RWPE2 (cell line): ENCODE data around the gene SWI5.

Experiments used
- ATAC-seq: fragments of 200-7000 bp; cut with Tn5 transposase; 3 replicates; pipeline ENCODE4 v1.9.1; 2021; ENCODE audit warnings: low read depth
- DNase-seq: peaks from one replicate; pipeline ENCODE4 v3.0.0-alpha.2; 2020; ENCODE audit warnings: low spot score
- H3K27ac ChIP-seq: fragments of 450-650 bp; 2 replicates; pipeline ENCODE4 v1.5.1; 2017; ENCODE audit warnings: mild to moderate bottlenecking; ENCODE audit not compliant: poor library complexity, severe bottlenecking
- H3K27me3 ChIP-seq: fragments of 250-450 bp; sonication (Bioruptor Pico); 2 replicates; pipeline ENCODE4 v1.5.1; 2021; ENCODE audit warnings: mild to moderate bottlenecking, moderate library complexity; ENCODE audit not compliant: insufficient read depth, poor library complexity, severe bottlenecking
- H3K36me3 ChIP-seq: fragments of 250-450 bp; sonication (Bioruptor Pico); 2 replicates; pipeline ENCODE4 v1.5.1; 2020; ENCODE audit warnings: low read depth, mild to moderate bottlenecking, moderate library complexity
- H3K4me1 ChIP-seq: fragments of 250-450 bp; sonication (Bioruptor Pico); 2 replicates; pipeline ENCODE4 v1.5.1; 2021; ENCODE audit warnings: mild to moderate bottlenecking, moderate library complexity; ENCODE audit not compliant: insufficient read depth, poor library complexity, severe bottlenecking
- H3K4me3 ChIP-seq: fragments of 250-450 bp; sonication (Bioruptor Pico); 2 replicates; pipeline ENCODE4 v1.5.1; 2021; ENCODE audit warnings: mild to moderate bottlenecking, moderate library complexity; ENCODE audit not compliant: severe bottlenecking
- H3K9me3 ChIP-seq: fragments of 250-450 bp; sonication (Bioruptor Pico); 2 replicates; pipeline ENCODE4 v1.5.1; 2021; ENCODE audit warnings: mild to moderate bottlenecking, moderate library complexity; ENCODE audit not compliant: severe bottlenecking
- TF ChIP-seq, protein P1 (sequence below): fragments of 450-650 bp; IDR thresholded peaks from one replicate; pipeline ENCODE4 v1.5.1; 2017; ENCODE audit warnings: mild to moderate bottlenecking, moderate library complexity; ENCODE audit not compliant: poor library complexity, severe bottlenecking

SWI5 gene

DNA sequence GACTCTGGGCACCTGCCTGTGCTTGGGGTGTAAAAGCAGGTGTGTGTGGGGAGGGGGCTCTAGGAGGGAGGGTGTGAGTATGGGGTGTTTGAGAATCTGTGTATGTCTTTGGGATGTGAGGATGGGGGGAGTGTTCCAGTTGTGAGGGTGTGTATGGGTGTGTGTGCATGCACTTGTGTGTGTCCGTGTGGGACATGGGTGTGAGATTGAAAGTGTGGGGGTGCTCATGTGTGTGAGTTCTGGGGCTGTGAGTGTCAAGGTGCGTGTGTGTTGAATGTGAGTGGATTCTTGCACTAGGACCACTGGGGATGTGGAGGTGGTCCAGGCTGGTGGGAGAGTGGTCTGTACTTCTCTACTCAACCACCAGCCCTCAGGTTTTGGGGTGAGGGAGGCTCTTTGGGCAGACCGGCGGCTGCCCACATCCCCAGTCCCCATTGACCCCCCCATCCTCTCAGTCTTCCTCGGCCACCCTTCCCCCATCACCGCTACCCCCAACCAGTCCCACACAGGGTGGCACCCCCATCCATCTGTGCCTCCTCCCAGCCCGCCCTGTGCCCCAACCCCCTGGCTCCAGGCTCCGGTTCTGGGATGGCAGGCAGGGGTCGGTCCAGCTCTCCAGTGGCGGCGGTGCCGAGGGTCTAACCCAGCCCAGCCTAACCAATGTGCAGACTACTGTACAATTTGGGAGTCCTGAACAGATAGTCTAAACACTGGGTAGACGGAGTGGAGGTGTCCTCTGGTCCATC lies 31.8 kb upstream of the SWI5 start:
- no peak overlapping the region for H3K4me3 ChIP-seq
- H3K36me3 ChIP-seq, result no peaks in the 10 kb centered on the region
- TF ChIP-seq, protein P1, sequence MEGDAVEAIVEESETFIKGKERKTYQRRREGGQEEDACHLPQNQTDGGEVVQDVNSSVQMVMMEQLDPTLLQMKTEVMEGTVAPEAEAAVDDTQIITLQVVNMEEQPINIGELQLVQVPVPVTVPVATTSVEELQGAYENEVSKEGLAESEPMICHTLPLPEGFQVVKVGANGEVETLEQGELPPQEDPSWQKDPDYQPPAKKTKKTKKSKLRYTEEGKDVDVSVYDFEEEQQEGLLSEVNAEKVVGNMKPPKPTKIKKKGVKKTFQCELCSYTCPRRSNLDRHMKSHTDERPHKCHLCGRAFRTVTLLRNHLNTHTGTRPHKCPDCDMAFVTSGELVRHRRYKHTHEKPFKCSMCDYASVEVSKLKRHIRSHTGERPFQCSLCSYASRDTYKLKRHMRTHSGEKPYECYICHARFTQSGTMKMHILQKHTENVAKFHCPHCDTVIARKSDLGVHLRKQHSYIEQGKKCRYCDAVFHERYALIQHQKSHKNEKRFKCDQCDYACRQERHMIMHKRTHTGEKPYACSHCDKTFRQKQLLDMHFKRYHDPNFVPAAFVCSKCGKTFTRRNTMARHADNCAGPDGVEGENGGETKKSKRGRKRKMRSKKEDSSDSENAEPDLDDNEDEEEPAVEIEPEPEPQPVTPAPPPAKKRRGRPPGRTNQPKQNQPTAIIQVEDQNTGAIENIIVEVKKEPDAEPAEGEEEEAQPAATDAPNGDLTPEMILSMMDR, result no peak
- no peaks in the 10 kb centered on the region for H3K9me3 ChIP-seq
- DNase-seq (no peak), ATAC-seq (no peak)
- H3K27ac ChIP-seq, result no peak overlapping the region
- no peaks in the 10 kb centered on the region for H3K27me3 ChIP-seq
- no peaks in the 10 kb centered on the region for H3K4me1 ChIP-seq

DNA sequence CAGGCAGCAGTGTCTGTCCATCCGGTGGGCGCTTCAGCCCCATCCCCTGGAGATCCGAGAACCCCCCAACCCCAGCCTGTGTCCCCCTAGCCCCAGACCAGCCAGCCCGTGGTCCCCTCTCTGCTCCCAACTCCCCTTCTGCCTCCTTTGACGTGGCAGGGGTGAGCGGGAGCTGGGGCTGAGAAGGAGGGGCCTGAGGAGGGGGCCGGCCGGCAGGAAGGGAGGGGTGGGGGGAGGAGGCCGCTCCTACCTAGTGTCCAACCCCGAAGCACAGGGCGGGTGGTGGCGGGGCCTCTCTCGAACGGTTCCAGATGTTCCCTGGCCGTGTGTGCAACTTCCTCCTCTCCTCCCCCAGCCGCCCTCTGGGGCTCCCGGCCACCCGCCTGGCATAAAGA lies 31.2 kb upstream of the SWI5 start:
- H3K9me3 ChIP-seq, result no peaks in the 10 kb centered on the region
- DNase-seq (peak; percentile 45), ATAC-seq (0 out of 3 replicates have a peak, but pooled peaks have one; percentile 11)
- no peak overlapping the region for H3K4me3 ChIP-seq
- no peaks in the 10 kb centered on the region for H3K27me3 ChIP-seq
- TF ChIP-seq, protein P1, result no peak
- H3K27ac ChIP-seq, result no peak overlapping the region
- no peaks in the 10 kb centered on the region for H3K4me1 ChIP-seq
- H3K36me3 ChIP-seq, result no peaks in the 10 kb centered on the region

DNA sequence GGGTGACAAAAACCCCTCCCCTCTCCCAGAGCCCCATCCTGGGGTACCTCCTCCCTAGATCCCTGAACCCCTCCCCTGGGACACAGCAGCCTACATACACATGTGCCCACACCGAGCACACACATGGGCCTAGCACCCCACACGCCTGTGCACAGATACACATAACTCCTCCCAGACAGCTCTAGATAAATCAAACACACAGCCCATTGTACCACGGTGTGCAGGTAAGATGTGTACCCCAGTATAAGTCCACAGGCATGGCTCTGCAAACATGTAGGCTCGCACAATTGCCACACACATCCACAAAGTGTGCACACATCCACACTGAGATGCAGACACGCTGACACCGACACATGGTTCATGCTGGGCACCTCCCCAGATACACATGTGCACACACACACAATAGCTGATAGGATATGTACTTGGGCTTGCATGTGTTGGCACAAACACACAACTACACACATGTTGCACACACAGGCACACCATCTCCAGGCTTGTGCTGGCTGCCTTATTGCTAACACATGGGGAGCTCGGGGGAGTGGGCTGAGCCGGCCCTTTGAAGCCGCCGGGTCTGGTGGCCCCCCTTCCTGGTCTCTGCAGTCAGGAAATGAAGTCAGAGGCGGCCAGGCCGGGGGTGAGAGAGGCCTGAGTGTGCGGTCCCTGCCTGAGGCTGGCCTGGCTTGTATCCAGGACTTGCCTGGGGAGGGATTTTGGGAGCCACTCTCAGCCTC lies 30.5 kb upstream of the SWI5 start:
- DNase-seq (peak; percentile 64), ATAC-seq (no peak)
- H3K27ac ChIP-seq, result no peak overlapping the region
- TF ChIP-seq, protein P1, result no peak
- no peaks in the 10 kb centered on the region for H3K36me3 ChIP-seq
- no peaks in the 10 kb centered on the region for H3K27me3 ChIP-seq
- no peaks in the 10 kb centered on the region for H3K4me1 ChIP-seq
- H3K4me3 ChIP-seq, result no peak overlapping the region
- no peaks in the 10 kb centered on the region for H3K9me3 ChIP-seq

DNA sequence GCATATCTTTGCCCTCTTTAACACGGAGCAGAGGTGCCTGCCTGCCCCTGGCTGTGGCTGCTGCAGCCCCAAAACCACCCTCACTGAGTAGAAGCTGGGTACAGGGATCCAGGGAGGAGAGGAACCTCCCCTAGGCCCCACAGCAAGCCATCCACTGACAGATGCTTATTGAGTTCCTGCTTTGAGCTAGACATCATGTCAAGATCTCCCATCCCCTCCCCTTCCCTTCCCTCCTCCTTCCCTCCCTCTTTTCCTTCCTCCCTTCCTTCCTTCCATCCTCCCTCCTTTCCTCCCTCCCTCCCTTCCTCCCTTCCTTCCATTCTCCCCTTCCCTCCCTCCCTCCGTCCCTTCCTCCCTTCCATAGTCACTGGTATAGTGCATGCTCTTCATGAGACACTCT lies 29.6 kb upstream of the SWI5 start:
- no peak for DNase-seq
- H3K4me1 ChIP-seq, result no peaks in the 10 kb centered on the region
- no peak for ATAC-seq
- H3K27ac ChIP-seq, result no peak overlapping the region
- no peaks in the 10 kb centered on the region for H3K27me3 ChIP-seq
- no peaks in the 10 kb centered on the region for H3K9me3 ChIP-seq
- no peaks in the 10 kb centered on the region for H3K36me3 ChIP-seq
- H3K4me3 ChIP-seq, result no peak overlapping the region
- TF ChIP-seq, protein P1, result no peak

DNA sequence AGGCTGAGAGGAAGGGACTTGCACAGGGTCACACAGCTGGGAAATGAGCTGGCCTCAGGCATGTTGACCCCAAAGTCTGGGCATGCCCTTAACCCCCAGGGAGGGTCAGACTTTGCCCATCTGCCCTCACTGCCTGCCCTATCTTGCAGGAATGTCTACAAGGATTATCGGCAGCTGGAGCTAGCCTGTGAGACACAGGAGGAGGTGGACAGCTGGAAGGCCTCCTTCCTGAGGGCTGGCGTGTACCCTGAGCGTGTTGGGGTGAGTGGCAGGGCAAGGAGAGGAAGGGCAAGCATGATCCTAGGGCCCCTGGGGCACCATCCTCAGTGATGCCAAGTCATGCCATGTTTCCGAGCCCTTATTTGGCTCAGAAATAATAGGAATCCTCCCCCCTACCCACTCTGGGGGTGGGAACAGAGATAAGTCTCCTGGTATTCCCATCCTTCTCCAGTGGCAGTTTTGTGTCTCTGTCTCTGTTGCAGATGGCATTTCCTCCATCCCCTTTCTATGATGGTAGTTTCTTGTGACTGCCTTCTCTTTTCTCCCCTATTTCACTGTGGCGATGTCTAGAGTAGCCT lies 28.8 kb upstream of the SWI5 start:
- no peak overlapping the region for H3K4me3 ChIP-seq
- ATAC-seq (no peak), DNase-seq (no peak)
- H3K27me3 ChIP-seq, result no peaks in the 10 kb centered on the region
- TF ChIP-seq, protein P1, result no peak
- H3K4me1 ChIP-seq, result no peaks in the 10 kb centered on the region
- H3K9me3 ChIP-seq, result no peaks in the 10 kb centered on the region
- H3K27ac ChIP-seq, result no peak overlapping the region
- no peaks in the 10 kb centered on the region for H3K36me3 ChIP-seq
